ENCODE results near the gene CAMK2G. TPM values are rescaled to one million over a fixed set of nuclear protein-coding genes. Genes with fewer than 3 reads are reported as not detected.

CAMK2G gene
- total RNA-seq, 1 experiment from 2014 or later = 41.4 TPM

GRCh38 chr10:73902351-73902750, 28.0 kb upstream of the CAMK2G start:
- POLR2A ChIA-PET = interaction anchor here (0.6 to 0.7 kb wide), 2 partner anchors 11 to 38 kb away, joined by 3 read pairs; no protein-coding TSS in a partner anchor
- Histone ChIP-seq H3K27me3 (ENCODE audit: control insufficient read depth, insufficient read depth, low read length) (no peaks in the 10 kb centered on the region), H3K27ac (ENCODE audit: low read length) (peak overlapping the region; percentile 56; the same call in 1 of the 2 replicates), H3K4me3 (ENCODE audit: low read depth in 2 of 2, low read length in 2 of 2) (no peak overlapping the region), H3K36me3 (ENCODE audit: control insufficient read depth, insufficient read depth, low read length) (no peaks in the 10 kb centered on the region), H3K4me1 (ENCODE audit: control insufficient read depth, insufficient read depth, low read length) (peaks cover 25% of the 10 kb centered on the region), H3K9me3 (ENCODE audit: control insufficient read depth, insufficient read depth, low read depth, low read length) (no peaks in the 10 kb centered on the region)
- CTCF ChIA-PET = interaction anchor here (0.7 to 1.3 kb wide), 3 partner anchors 11 to 177 kb away, joined by 4 to 9 read pairs (median 4); no protein-coding TSS in a partner anchor
- BruUV-seq (replicated peaks) = no TSS peak
- no peak for TF ChIP-seq TCF7L2 (IDR thresholded peaks at IDR 0.05; ENCODE audit: low read depth, low read length)
- TF ChIP-seq POLR2AphosphoS5 (IDR thresholded peaks at IDR 0.05; ENCODE audit: low read depth, low read length) = no peak
- TF ChIP-seq, protein P1, sequence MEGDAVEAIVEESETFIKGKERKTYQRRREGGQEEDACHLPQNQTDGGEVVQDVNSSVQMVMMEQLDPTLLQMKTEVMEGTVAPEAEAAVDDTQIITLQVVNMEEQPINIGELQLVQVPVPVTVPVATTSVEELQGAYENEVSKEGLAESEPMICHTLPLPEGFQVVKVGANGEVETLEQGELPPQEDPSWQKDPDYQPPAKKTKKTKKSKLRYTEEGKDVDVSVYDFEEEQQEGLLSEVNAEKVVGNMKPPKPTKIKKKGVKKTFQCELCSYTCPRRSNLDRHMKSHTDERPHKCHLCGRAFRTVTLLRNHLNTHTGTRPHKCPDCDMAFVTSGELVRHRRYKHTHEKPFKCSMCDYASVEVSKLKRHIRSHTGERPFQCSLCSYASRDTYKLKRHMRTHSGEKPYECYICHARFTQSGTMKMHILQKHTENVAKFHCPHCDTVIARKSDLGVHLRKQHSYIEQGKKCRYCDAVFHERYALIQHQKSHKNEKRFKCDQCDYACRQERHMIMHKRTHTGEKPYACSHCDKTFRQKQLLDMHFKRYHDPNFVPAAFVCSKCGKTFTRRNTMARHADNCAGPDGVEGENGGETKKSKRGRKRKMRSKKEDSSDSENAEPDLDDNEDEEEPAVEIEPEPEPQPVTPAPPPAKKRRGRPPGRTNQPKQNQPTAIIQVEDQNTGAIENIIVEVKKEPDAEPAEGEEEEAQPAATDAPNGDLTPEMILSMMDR (IDR thresholded peaks at IDR 0.05) = no peak
- TF ChIP-seq REST (IDR thresholded peaks at IDR 0.05; ENCODE audit: insufficient read depth in 1 of 2, low read depth in 2 of 2, low read length in 1 of 2) = no peak
- TF ChIP-seq SIN3A (IDR thresholded peaks at IDR 0.05; ENCODE audit: borderline replicate concordance, insufficient read depth, low read depth, low read length) = no peak
- no peak for DNase-seq (ENCODE audit: low read depth, low spot score)
- no peak for ATAC-seq
- in situ Hi-C loops (cut with HindIII; ENCODE audit: low pct_unique_long_range_greater_than_20kb, low sequenced_read_pairs) (no loop called here), intact Hi-C loops (cut with micrococcal nuclease; ENCODE audit: unreplicated experiment) (no loop called here)

- H3K4me3 ChIP-seq (ENCODE audit: low read depth in 2 of 2, low read length in 2 of 2) = no peak overlapping the region
- peaks cover 14% of the 10 kb centered on the region for H3K4me1 ChIP-seq (ENCODE audit: control insufficient read depth, insufficient read depth, low read length)
- ATAC-seq (no peak), DNase-seq (ENCODE audit: low read depth, low spot score) (no peak)
- no peaks in the 10 kb centered on the region for H3K27me3 ChIP-seq (ENCODE audit: control insufficient read depth, insufficient read depth, low read length)
- in situ Hi-C loops (cut with HindIII; ENCODE audit: low pct_unique_long_range_greater_than_20kb, low sequenced_read_pairs) (no loop called here), intact Hi-C loops (cut with micrococcal nuclease; ENCODE audit: unreplicated experiment) (no loop called here)
- ChIA-PET POLR2A (interaction anchor here (0.6 to 1.2 kb wide), 3 partner anchors 22 to 178 kb away, joined by 3 to 5 read pairs (median 3); no protein-coding TSS in a partner anchor), CTCF (interaction anchor here (0.6 to 1.3 kb wide), 3 partner anchors 10 to 56 kb away, joined by 4 to 8 read pairs (median 5); no protein-coding TSS in a partner anchor)
- TF ChIP-seq, protein P1 (IDR thresholded peaks at IDR 0.05) = no peak
- TF ChIP-seq REST (IDR thresholded peaks at IDR 0.05; ENCODE audit: insufficient read depth in 1 of 2, low read depth in 2 of 2, low read length in 1 of 2) (no peak), TCF7L2 (IDR thresholded peaks at IDR 0.05; ENCODE audit: low read depth, low read length) (no peak), POLR2AphosphoS5 (IDR thresholded peaks at IDR 0.05; ENCODE audit: low read depth, low read length) (no peak), SIN3A (IDR thresholded peaks at IDR 0.05; ENCODE audit: borderline replicate concordance, insufficient read depth, low read depth, low read length) (no peak)
- H3K36me3 ChIP-seq (ENCODE audit: control insufficient read depth, insufficient read depth, low read length) = no peaks in the 10 kb centered on the region
- BruUV-seq (replicated peaks) = no TSS peak
- H3K27ac ChIP-seq (ENCODE audit: low read length) = no peak overlapping the region
- no peaks in the 10 kb centered on the region for H3K9me3 ChIP-seq (ENCODE audit: control insufficient read depth, insufficient read depth, low read depth, low read length)
Observed at GRCh38 chr10:73901261-73901660, 26.9 kb upstream of the CAMK2G start.

Data from Panc1 (cell line).